GM23338 (cell line): Measurements from ENCODE around the gene SPHK1.

Experiments
- CREB1 ChIP-seq: fragments of 250-450 bp; sonication (Bioruptor Pico); IDR thresholded peaks from 2 replicates; pipeline ENCODE4 v1.5.0; 2020; ENCODE audit warnings: low read depth, mild to moderate bottlenecking, moderate library complexity
- ETS1 ChIP-seq: IDR thresholded peaks from 2 replicates; pipeline ENCODE4 v1.6.1; 2016; ENCODE audit warnings: antibody characterized with exemption
- EZH2 ChIP-seq: fragments of 200-600 bp; sonication (generic); IDR thresholded peaks from one replicate; pipeline ENCODE4 v1.8.0; 2017; ENCODE audit warnings: antibody characterized with exemption, mild to moderate bottlenecking, low read depth; ENCODE audit not compliant: unreplicated experiment
- EZH2phosphoT487 ChIP-seq: fragments of 200-600 bp; sonication (generic); IDR thresholded peaks from one replicate; pipeline ENCODE4 v1.8.1; 2018; ENCODE audit warnings: antibody characterized with exemption; ENCODE audit not compliant: unreplicated experiment
- JUNB ChIP-seq: IDR thresholded peaks from one replicate; pipeline ENCODE4 v1.6.1; 2016; ENCODE audit warnings: antibody characterized with exemption; ENCODE audit not compliant: unreplicated experiment
- POLR2AphosphoS5 ChIP-seq: IDR thresholded peaks from 2 replicates; pipeline ENCODE4 v1.6.1; 2016; ENCODE audit warnings: antibody characterized with exemption, low read depth
- REST ChIP-seq: IDR thresholded peaks from one replicate; pipeline ENCODE4 v1.6.1; 2018; ENCODE audit warnings: antibody characterized with exemption; ENCODE audit not compliant: unreplicated experiment
- STAT1 ChIP-seq: IDR thresholded peaks from one replicate; pipeline ENCODE4 v1.6.1; 2016; ENCODE audit warnings: antibody characterized with exemption; ENCODE audit not compliant: unreplicated experiment
- ZNF114 ChIP-seq: fragments of 250-450 bp; sonication (Bioruptor Pico); IDR thresholded peaks from 2 replicates; pipeline ENCODE4 v1.5.0; 2020; ENCODE audit warnings: mild to moderate bottlenecking, moderate library complexity
- ZNF331 ChIP-seq: fragments of 250-450 bp; sonication (Bioruptor Pico); IDR thresholded peaks from 2 replicates; pipeline ENCODE4 v1.5.0; 2020; ENCODE audit warnings: low read depth, mild to moderate bottlenecking, moderate library complexity
- ZNF462 ChIP-seq: fragments of 250-450 bp; sonication (Bioruptor Pico); IDR thresholded peaks from 2 replicates; pipeline ENCODE4 v1.5.0; 2020; ENCODE audit warnings: mild to moderate bottlenecking, moderate library complexity
- TF ChIP-seq, protein P1 (sequence below), 2 experiments: fragments of 200-600 bp in 1 of 2; sonication (generic) in 1 of 2; conservative IDR thresholded peaks; 2 replicates each; pipeline versions ENCODE4 v1.5.1 to v1.6.1; 2016 to 2017; ENCODE audit warnings: antibody characterized with exemption in 2 of 2, low read depth in 2 of 2, mild to moderate bottlenecking in 2 of 2, moderate library complexity in 1 of 2

DNA sequence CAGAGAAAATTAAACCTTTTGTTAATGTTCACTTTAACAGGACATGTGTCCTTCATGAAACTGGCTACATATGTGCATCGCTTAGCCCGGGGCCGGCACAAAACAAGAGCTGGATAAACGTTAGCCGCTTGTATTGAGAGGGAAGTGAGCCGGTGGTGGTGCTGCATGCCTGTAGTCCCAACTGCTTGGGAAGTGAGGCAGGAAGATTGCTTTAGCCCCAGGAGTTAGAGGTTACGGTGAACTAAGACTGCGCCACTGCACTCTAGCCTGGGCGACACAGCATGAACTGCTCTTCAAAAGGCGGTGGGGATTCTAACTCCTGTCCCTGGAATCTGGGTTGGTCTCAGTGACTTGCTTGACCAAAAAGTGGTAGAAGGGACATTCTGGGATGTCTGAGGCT lies 15.0 kb upstream of the SPHK1 start:
- TF ChIP-seq POLR2AphosphoS5 (no peak), ETS1 (no peak), JUNB (no peak), REST (no peak), ZNF114 (CRISPR knock-in tag) (no peak), EZH2 (no peak), ZNF462 (CRISPR knock-in tag) (no peak), EZH2phosphoT487 (no peak), CREB1 (CRISPR knock-in tag) (no peak), ZNF331 (CRISPR knock-in tag) (no peak), STAT1 (no peak)
- TF ChIP-seq, protein P1, sequence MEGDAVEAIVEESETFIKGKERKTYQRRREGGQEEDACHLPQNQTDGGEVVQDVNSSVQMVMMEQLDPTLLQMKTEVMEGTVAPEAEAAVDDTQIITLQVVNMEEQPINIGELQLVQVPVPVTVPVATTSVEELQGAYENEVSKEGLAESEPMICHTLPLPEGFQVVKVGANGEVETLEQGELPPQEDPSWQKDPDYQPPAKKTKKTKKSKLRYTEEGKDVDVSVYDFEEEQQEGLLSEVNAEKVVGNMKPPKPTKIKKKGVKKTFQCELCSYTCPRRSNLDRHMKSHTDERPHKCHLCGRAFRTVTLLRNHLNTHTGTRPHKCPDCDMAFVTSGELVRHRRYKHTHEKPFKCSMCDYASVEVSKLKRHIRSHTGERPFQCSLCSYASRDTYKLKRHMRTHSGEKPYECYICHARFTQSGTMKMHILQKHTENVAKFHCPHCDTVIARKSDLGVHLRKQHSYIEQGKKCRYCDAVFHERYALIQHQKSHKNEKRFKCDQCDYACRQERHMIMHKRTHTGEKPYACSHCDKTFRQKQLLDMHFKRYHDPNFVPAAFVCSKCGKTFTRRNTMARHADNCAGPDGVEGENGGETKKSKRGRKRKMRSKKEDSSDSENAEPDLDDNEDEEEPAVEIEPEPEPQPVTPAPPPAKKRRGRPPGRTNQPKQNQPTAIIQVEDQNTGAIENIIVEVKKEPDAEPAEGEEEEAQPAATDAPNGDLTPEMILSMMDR (conservative IDR thresholded peaks at IDR 0.05; ENCODE audit: low read depth in 2 of 2): no peak
